Trophoblast cell (in vitro differentiated cells and primary cell): ENCODE measurements around the gene KLHL40.

Experiments used
- DNase-seq, 2 donors: peaks; one replicate each; pipeline ENCODE4 v3.0.0-alpha.2; 2016
- H2AFZ ChIP-seq: 2 replicates; pipeline ENCODE4 v1.6.1; 2013; ENCODE audit warnings: low read length, moderate library complexity, mild to moderate bottlenecking; ENCODE audit not compliant: insufficient read depth, poor library complexity
- H2AK5ac ChIP-seq: 2 replicates; pipeline ENCODE4 v1.6.1; 2013; ENCODE audit warnings: mild to moderate bottlenecking, low read length
- H2BK120ac ChIP-seq: 2 replicates; pipeline ENCODE4 v1.6.1; 2013; ENCODE audit warnings: low read length, mild to moderate bottlenecking, moderate library complexity; ENCODE audit not compliant: insufficient read depth, poor library complexity
- H2BK12ac ChIP-seq: 2 replicates; pipeline ENCODE4 v1.6.1; 2013; ENCODE audit warnings: mild to moderate bottlenecking, low read length, moderate library complexity
- H2BK5ac ChIP-seq: 2 replicates; pipeline ENCODE4 v1.6.1; 2013; ENCODE audit warnings: low read length, low read depth, moderate library complexity, mild to moderate bottlenecking; ENCODE audit not compliant: poor library complexity
- H3K14ac ChIP-seq: 2 replicates; pipeline ENCODE4 v1.6.1; 2013; ENCODE audit warnings: mild to moderate bottlenecking, low read length
- H3K18ac ChIP-seq: 2 replicates; pipeline ENCODE4 v1.6.1; 2013; ENCODE audit warnings: mild to moderate bottlenecking, low read length
- H3K23ac ChIP-seq: 2 replicates; pipeline ENCODE4 v1.6.1; 2013; ENCODE audit warnings: low read length
- H3K27ac ChIP-seq: 2 replicates; pipeline ENCODE4 v1.5.1; 2013; ENCODE audit warnings: low read depth, mild to moderate bottlenecking, inconsistent platforms, low read length, moderate library complexity
- H3K27me3 ChIP-seq: 2 replicates; pipeline ENCODE4 v1.6.1; 2013; ENCODE audit warnings: inconsistent platforms, mild to moderate bottlenecking, low read length, moderate library complexity; ENCODE audit not compliant: insufficient read depth
- H3K36me3 ChIP-seq, 2 experiments: 1 replicate in 1 of 2; 2 replicates in 1 of 2; pipeline ENCODE4 v1.6.1; 2013; ENCODE audit warnings: low read length in 2 of 2, mild to moderate bottlenecking in 2 of 2, moderate library complexity in 1 of 2; ENCODE audit not compliant: insufficient read depth in 2 of 2, control insufficient read depth in 1 of 2
- H3K4ac ChIP-seq: 2 replicates; pipeline ENCODE4 v1.6.1; 2013; ENCODE audit warnings: low read depth, mild to moderate bottlenecking, low read length, moderate library complexity
- H3K4me1 ChIP-seq, 2 experiments: 1 replicate in 1 of 2; 2 replicates in 1 of 2; pipeline ENCODE4 v1.6.1; 2013; ENCODE audit warnings: low read length in 2 of 2, mild to moderate bottlenecking in 2 of 2, moderate library complexity in 1 of 2; ENCODE audit not compliant: insufficient read depth in 2 of 2, control insufficient read depth in 1 of 2
- H3K4me2 ChIP-seq: 2 replicates; pipeline ENCODE4 v1.6.1; 2013; ENCODE audit warnings: inconsistent platforms, mild to moderate bottlenecking, low read length, moderate library complexity
- H3K4me3 ChIP-seq: 2 replicates; pipeline ENCODE4 v1.5.1; 2013; ENCODE audit warnings: mild to moderate bottlenecking, low read depth, low read length, inconsistent platforms
- H3K79me1 ChIP-seq: one replicate; pipeline ENCODE4 v1.6.1; 2013; ENCODE audit warnings: low read length
- H3K79me2 ChIP-seq: 2 replicates; pipeline ENCODE4 v1.6.1; 2013; ENCODE audit warnings: low read length, mild to moderate bottlenecking; ENCODE audit not compliant: control insufficient read depth, insufficient read depth, poor library complexity
- H3K9ac ChIP-seq: 2 replicates; pipeline ENCODE4 v1.6.1; 2013; ENCODE audit warnings: mild to moderate bottlenecking, low read length
- H3K9me3 ChIP-seq: 2 replicates; pipeline ENCODE4 v1.6.1; 2013; ENCODE audit warnings: low read depth, mild to moderate bottlenecking, control low read depth, inconsistent platforms, low read length; ENCODE audit not compliant: insufficient read depth
- H4K12ac ChIP-seq: 2 replicates; pipeline ENCODE4 v1.6.1; 2013; ENCODE audit warnings: low read depth, mild to moderate bottlenecking, low read length, moderate library complexity
- H4K8ac ChIP-seq: 2 replicates; pipeline ENCODE4 v1.6.1; 2013; ENCODE audit warnings: low read depth, mild to moderate bottlenecking, low read length, moderate library complexity
- H4K91ac ChIP-seq: one replicate; pipeline ENCODE4 v1.6.1; 2013; ENCODE audit warnings: low read depth, mild to moderate bottlenecking, low read length, moderate library complexity
- WGBS: extraction: QIAGEN DNeasy Blood & Tissue Kit; methylation state at CpG from one replicate; pipeline ENCODE4 v1.1.7; 2013; ENCODE audit warnings: missing lambda C conversion rate; ENCODE audit not compliant: insufficient read length, insufficient coverage; ENCODE audit errors: extremely low coverage; 5-methylcytosine and 5-hydroxymethylcytosine counted together

KLHL40 gene

DNA sequence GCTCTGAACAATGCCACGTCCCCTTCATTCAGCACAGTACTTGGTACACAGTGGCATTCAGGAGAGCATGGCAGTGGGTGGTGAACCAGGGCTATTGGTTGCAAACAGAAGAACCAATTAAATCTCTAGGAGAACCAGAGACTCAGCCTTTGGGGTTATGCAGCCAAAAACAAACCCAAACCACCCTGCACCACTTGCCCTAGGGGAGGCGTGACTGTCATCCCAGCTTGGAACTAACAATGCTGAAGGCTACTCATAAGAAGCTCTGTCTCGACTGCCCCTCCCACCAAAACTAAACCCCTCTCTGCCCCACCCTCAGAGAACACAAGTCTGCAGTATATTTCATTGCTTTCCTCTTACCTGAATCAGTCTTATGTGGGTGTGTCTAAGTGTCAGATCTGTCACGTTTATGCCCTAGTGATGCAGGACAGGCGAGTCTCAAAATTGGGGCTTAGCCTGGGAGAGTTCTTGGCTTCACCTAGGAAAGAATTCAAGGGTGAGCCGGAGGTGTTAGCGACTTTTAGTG is 15.2 kb upstream of the KLHL40 start:
- no peak overlapping the region for H3K23ac ChIP-seq
- no peaks in the 10 kb centered on the region for H3K27me3 ChIP-seq
- no peak overlapping the region for H3K4me3 ChIP-seq
- H3K14ac ChIP-seq: no peak overlapping the region
- no peak overlapping the region for H2BK12ac ChIP-seq
- H2BK120ac ChIP-seq: no peak overlapping the region
- no peak overlapping the region for H4K8ac ChIP-seq
- H3K4me2 ChIP-seq: no peak overlapping the region
- H3K27ac ChIP-seq: no peak overlapping the region
- no peak overlapping the region for H3K9ac ChIP-seq
- no peaks in the 10 kb centered on the region for H3K79me2 ChIP-seq
- no peaks in the 10 kb centered on the region for H3K79me1 ChIP-seq
- no CpG with 5 or more reads among the region's 7 CpGs for WGBS
- H2AK5ac ChIP-seq: no peak overlapping the region
- H2AFZ ChIP-seq: no peak overlapping the region
- H4K91ac ChIP-seq: no peak overlapping the region
- peaks cover 4% of the 10 kb centered on the region for H3K9me3 ChIP-seq
- H2BK5ac ChIP-seq: no peak overlapping the region
- no peak overlapping the region for H4K12ac ChIP-seq
- H3K36me3 ChIP-seq: no peaks in the 10 kb centered on the region
- no peaks in the 10 kb centered on the region for H3K4me1 ChIP-seq
- no peak for DNase-seq
- H3K18ac ChIP-seq: no peak overlapping the region
- H3K4ac ChIP-seq: no peak overlapping the region

DNA sequence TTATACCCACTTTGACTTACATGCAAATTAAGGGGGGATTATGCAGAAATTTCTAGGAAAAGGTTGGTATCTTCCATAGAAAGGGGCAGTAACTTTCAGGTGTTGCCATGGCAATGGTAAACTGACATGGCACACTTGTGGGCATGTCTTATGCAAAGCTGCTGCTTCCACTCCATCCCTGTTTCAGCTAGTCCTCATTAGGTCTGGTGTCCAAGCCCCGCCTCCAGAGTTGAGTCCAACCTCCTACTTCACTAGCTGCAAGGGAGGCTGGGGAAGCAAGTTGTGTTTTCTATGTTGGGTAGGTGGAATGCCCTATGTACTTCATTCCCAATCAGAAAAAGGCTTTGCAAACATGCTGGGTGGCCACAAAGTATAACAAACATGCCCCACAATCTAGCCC is 14.7 kb upstream of the KLHL40 start:
- DNase-seq: no peak
- no CpG with 5 or more reads among the region's 1 CpG for WGBS
- Histone ChIP-seq H2AK5ac (no peak overlapping the region), H3K4me1 (no peaks in the 10 kb centered on the region), H3K4me2 (no peak overlapping the region), H4K8ac (no peak overlapping the region), H3K23ac (no peak overlapping the region), H3K4me3 (no peak overlapping the region), H2BK12ac (no peak overlapping the region), H2BK5ac (no peak overlapping the region), H3K9ac (no peak overlapping the region), H3K9me3 (peaks cover 4% of the 10 kb centered on the region), H3K4ac (no peak overlapping the region), H3K27ac (no peak overlapping the region), H3K27me3 (no peaks in the 10 kb centered on the region), H3K36me3 (no peaks in the 10 kb centered on the region), H3K79me1 (no peaks in the 10 kb centered on the region), H3K18ac (no peak overlapping the region), H3K79me2 (no peaks in the 10 kb centered on the region), H4K91ac (no peak overlapping the region), H3K14ac (no peak overlapping the region), H4K12ac (no peak overlapping the region), H2BK120ac (no peak overlapping the region), H2AFZ (no peak overlapping the region)

DNA sequence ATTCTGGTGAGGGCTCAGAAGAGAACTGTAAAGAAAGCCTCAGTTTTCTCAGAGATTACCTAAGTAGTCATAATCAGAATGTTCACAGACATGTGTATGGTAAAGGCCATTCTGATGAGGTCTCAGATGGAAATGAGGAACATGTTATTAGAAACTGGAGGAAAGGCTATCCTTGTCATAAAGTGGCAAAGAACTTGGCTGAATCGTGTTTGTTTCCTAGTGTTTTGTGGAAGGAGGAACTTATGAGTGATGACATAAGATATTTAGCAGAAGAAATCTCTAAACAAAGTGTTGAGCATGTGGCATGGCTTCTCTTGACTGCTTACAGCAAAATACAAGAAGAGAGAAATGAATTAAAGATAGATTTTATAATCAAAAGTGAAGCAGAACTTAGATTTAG is 12.8 kb upstream of the KLHL40 start:
- Histone ChIP-seq H3K27ac (no peak overlapping the region), H3K9ac (no peak overlapping the region), H3K14ac (no peak overlapping the region)

DNA sequence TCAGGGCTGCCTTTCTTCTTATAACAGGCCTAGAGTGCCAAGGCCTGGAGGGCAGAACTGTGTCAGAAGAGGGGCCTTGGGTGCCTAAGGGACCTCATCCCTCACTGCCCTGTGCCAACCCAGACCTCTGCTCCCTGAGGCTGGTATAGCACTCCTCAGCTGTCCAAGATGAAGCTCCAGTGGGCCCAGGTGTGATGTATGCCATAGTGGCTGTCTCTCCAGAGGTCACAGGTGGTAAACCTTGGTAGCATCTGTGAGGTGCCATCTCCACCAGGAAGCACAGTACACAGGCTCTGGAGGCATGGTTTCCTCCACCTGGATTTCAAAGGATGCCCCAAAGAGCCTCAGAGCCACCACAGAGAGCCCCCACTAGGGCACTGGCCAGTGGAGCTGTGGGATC is 12.3 kb upstream of the KLHL40 start:
- Histone ChIP-seq H3K36me3 (no peaks in the 10 kb centered on the region), H3K79me2 (no peaks in the 10 kb centered on the region), H2BK5ac (no peak overlapping the region), H3K79me1 (no peaks in the 10 kb centered on the region), H3K14ac (no peak overlapping the region), H3K4ac (no peak overlapping the region), H3K4me1 (no peaks in the 10 kb centered on the region), H3K9ac (no peak overlapping the region), H3K4me3 (no peak overlapping the region), H3K27me3 (no peaks in the 10 kb centered on the region), H2AK5ac (no peak overlapping the region), H3K4me2 (no peak overlapping the region), H2AFZ (no peak overlapping the region), H4K8ac (no peak overlapping the region), H4K12ac (no peak overlapping the region), H2BK12ac (no peak overlapping the region), H4K91ac (no peak overlapping the region), H3K27ac (no peak overlapping the region), H3K23ac (no peak overlapping the region), H3K9me3 (peaks cover 4% of the 10 kb centered on the region), H3K18ac (no peak overlapping the region), H2BK120ac (no peak overlapping the region)
- no peak for DNase-seq

More for the DNA sequence above, 12.8 kb upstream of the KLHL40 start:
- no peaks in the 10 kb centered on the region for H3K79me2 ChIP-seq
- H3K9me3 ChIP-seq: peaks cover 4% of the 10 kb centered on the region
- no peak overlapping the region for H3K4me2 ChIP-seq
- DNase-seq: no peak
- no peaks in the 10 kb centered on the region for H3K27me3 ChIP-seq
- H2BK5ac ChIP-seq: no peak overlapping the region
- H3K4ac ChIP-seq: no peak overlapping the region
- H2AK5ac ChIP-seq: no peak overlapping the region
- no peak overlapping the region for H2BK120ac ChIP-seq
- H4K91ac ChIP-seq: no peak overlapping the region
- H4K12ac ChIP-seq: no peak overlapping the region
- no peak overlapping the region for H3K18ac ChIP-seq
- H3K4me3 ChIP-seq: no peak overlapping the region
- H3K79me1 ChIP-seq: no peaks in the 10 kb centered on the region
- no CpG with 5 or more reads among the region's 1 CpG for WGBS
- H4K8ac ChIP-seq: no peak overlapping the region
- H3K36me3 ChIP-seq: no peaks in the 10 kb centered on the region
- H2BK12ac ChIP-seq: no peak overlapping the region
- H2AFZ ChIP-seq: no peak overlapping the region
- no peak overlapping the region for H3K23ac ChIP-seq
- H3K4me1 ChIP-seq: no peaks in the 10 kb centered on the region
